Breast epithelium (tissue), 3 donors: ENCODE data around the gene RECQL5.

Experiments
- POLR2A ChIP-seq: fragments of 450-650 bp; IDR thresholded peaks from one replicate; pipeline ENCODE4 v1.6.1; 2016; ENCODE audit warnings: antibody characterized with exemption, mild to moderate bottlenecking, moderate library complexity
- POLR2AphosphoS5 ChIP-seq, 3 donors: sonication (generic); formaldehyde crosslinking; IDR thresholded peaks; one replicate each; pipeline ENCODE4 v1.6.1; 2017; ENCODE audit warnings: antibody characterized with exemption in 3 of 3
- TF ChIP-seq, protein P1 (sequence below), 3 donors: fragments of 450-650 bp; IDR thresholded peaks; one replicate each; pipeline ENCODE4 v1.5.1; 2016 to 2017; ENCODE audit warnings: antibody characterized with exemption in 3 of 3, mild to moderate bottlenecking in 3 of 3, moderate library complexity in 3 of 3

DNA sequence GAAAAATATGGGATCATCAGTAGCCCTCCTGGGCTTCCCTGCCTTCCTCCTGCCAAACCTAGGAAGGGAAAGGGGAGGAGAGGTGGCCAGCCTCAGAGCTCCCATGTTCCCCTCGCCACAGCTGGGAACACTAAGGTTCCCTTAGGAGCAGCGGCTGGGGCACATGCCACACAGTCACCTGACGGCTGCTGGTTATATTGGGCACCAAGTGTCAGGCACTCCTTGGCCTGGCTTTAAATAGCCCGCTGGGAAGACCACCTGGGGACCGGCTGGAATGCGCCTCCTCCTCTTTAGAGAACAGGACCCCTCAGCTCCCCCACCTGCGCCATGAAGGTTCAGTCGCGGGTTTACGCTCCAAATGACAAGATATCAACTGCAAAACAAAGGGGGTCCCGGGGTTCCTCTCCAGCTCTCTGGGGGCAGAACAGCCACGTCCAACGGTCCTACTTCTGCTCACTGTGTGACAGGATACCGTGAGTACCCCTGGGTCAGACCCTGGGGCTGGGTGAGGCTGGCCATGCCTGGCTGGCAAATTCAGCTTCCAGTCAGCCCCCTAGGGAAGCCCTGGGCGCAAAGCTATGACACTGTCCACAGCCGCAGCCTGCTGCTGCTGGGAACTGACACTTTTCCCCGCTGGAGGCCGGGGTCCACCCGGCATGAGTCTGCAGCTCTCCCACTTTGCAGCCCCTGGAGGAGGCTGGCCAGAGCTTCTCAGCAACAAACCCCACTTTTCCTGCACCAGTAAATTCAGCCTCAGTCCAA is 30.4 kb downstream of the RECQL5 start:
- TF ChIP-seq, protein P1, sequence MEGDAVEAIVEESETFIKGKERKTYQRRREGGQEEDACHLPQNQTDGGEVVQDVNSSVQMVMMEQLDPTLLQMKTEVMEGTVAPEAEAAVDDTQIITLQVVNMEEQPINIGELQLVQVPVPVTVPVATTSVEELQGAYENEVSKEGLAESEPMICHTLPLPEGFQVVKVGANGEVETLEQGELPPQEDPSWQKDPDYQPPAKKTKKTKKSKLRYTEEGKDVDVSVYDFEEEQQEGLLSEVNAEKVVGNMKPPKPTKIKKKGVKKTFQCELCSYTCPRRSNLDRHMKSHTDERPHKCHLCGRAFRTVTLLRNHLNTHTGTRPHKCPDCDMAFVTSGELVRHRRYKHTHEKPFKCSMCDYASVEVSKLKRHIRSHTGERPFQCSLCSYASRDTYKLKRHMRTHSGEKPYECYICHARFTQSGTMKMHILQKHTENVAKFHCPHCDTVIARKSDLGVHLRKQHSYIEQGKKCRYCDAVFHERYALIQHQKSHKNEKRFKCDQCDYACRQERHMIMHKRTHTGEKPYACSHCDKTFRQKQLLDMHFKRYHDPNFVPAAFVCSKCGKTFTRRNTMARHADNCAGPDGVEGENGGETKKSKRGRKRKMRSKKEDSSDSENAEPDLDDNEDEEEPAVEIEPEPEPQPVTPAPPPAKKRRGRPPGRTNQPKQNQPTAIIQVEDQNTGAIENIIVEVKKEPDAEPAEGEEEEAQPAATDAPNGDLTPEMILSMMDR (IDR thresholded peaks at IDR 0.05) = no peak
- TF ChIP-seq POLR2A = no peak
- TF ChIP-seq POLR2AphosphoS5 (IDR thresholded peaks at IDR 0.05) = no peak
